Kidney epithelial cell (primary cell): ENCODE results near the gene PARVG. TPM values are rescaled to one million over a fixed set of nuclear protein-coding genes. Genes with fewer than 3 reads are reported as not detected.

ENCODE experiments used
- DNase-seq: peaks from one replicate; pipeline ENCODE4 v3.0.0-alpha.2; 2010; ENCODE audit warnings: low read depth
- H3K27me3 ChIP-seq: 2 replicates; pipeline ENCODE4 v1.6.0; 2011; ENCODE audit warnings: low read length; ENCODE audit not compliant: control insufficient read depth, insufficient read depth
- H3K36me3 ChIP-seq: 2 replicates; pipeline ENCODE4 v1.5.1; 2011; ENCODE audit warnings: low read length; ENCODE audit not compliant: control insufficient read depth, insufficient read depth
- H3K4me3 ChIP-seq: 2 replicates; pipeline ENCODE4 v1.5.1; 2011; ENCODE audit warnings: low read depth, mild to moderate bottlenecking, control low read depth, low read length
- CTCF ChIP-seq: IDR thresholded peaks from 2 replicates; pipeline ENCODE4 v1.5.1; 2011; ENCODE audit warnings: mild to moderate bottlenecking, moderate library complexity, low read length, control low read depth, inconsistent platforms; ENCODE audit not compliant: insufficient read depth, poor library complexity, severe bottlenecking
- total RNA-seq: library from RNA; depleted of rRNA; stranded (reverse); fragments of >200 nt; gene quantifications from 2 replicates; pipeline ENCODE4 v1.2.3, GENCODE V29; 2015

PARVG gene
- total RNA-seq, 1 donor from 2014 or later = not detected

GRCh38 chr22:44212936-44213335 is 32.2 kb downstream of the PARVG start:
- Histone ChIP-seq H3K36me3 (no peaks in the 10 kb centered on the region), H3K4me3 (no peak overlapping the region), H3K27me3 (no peaks in the 10 kb centered on the region)
- DNase-seq = no peak
- TF ChIP-seq CTCF = no peak

- Histone ChIP-seq H3K27me3 (no peaks in the 10 kb centered on the region), H3K4me3 (no peak overlapping the region), H3K36me3 (no peaks in the 10 kb centered on the region)
- TF ChIP-seq CTCF = no peak
- DNase-seq = no peak
Measured at GRCh38 chr22:44213489-44214043, 32.8 kb downstream of the PARVG start.

- Histone ChIP-seq H3K4me3 (no peak overlapping the region), H3K27me3 (no peaks in the 10 kb centered on the region), H3K36me3 (no peaks in the 10 kb centered on the region)
- TF ChIP-seq CTCF = no peak
- DNase-seq = no peak
Measured at GRCh38 chr22:44214187-44214586, 33.5 kb downstream of the PARVG start.

GRCh38 chr22:44214764-44215163 is 34.0 kb downstream of the PARVG start:
- Histone ChIP-seq H3K36me3 (no peaks in the 10 kb centered on the region), H3K27me3 (no peaks in the 10 kb centered on the region), H3K4me3 (no peak overlapping the region)
- no peak for TF ChIP-seq CTCF
- DNase-seq = no peak

- no peak for TF ChIP-seq CTCF
- no peaks in the 10 kb centered on the region for H3K36me3 ChIP-seq
- H3K27me3 ChIP-seq = no peaks in the 10 kb centered on the region
- no peak overlapping the region for H3K4me3 ChIP-seq
- no peak for DNase-seq
Measured at GRCh38 chr22:44215287-44215686, 34.6 kb downstream of the PARVG start.

GRCh38 chr22:44217346-44217745 is 36.6 kb downstream of the PARVG start:
- Histone ChIP-seq H3K27me3 (peaks cover 2% of the 10 kb centered on the region), H3K4me3 (no peak overlapping the region), H3K36me3 (no peaks in the 10 kb centered on the region)
- DNase-seq = no peak
- TF ChIP-seq CTCF = no peak
